GM12878 (cell line): ENCODE measurements around the gene FAM156A. TPM values are rescaled to one million over a fixed set of nuclear protein-coding genes. Genes with fewer than 3 reads are reported as not detected.

ENCODE experiments used
- ATAC-seq: fragments of 200-7000 bp; cut with Tn5 transposase; 3 replicates; pipeline ENCODE4 v1.9.1; 2020; ENCODE audit warnings: mild to moderate bottlenecking, moderate library complexity
- BruUV-seq: library from RNA; stranded (reverse); fragments of 400-500 nt; replicated peaks from 2 replicates; lab custom pipeline; 2021; lab: Mats Ljungman, UMichigan
- CTCF ChIA-PET: fragments of 300-600 bp; sonication (Branson Sonifier 250); formaldehyde crosslinking; extraction: SDS; loops from one replicate; lab custom pipeline; 2021; ENCODE audit warnings: inconsistent platforms; lab: Yijun Ruan, JAX
- POLR2A ChIA-PET: fragments of 350-600 bp; formaldehyde crosslinking; extraction: SDS; loops from one replicate; lab custom pipeline; 2021; ENCODE audit warnings: inconsistent platforms; lab: Charles Lee
- RAD21 ChIA-PET: fragments of 300-600 bp; sonication (Branson Sonifier 250); formaldehyde crosslinking; loops from one replicate; lab custom pipeline; 2023; ENCODE audit warnings: antibody characterized with exemption; ENCODE audit not compliant: unreplicated experiment; lab: Charles Lee
- SMC1A ChIA-PET: fragments of 300-600 bp; sonication (Branson Sonifier 250); formaldehyde crosslinking; loops from one replicate; lab custom pipeline; 2023; ENCODE audit not compliant: unreplicated experiment, uncharacterized antibody; lab: Charles Lee
- DNase-seq: peaks from one replicate; pipeline ENCODE4 v3.0.0-alpha.2; 2011; ENCODE audit warnings: low read depth, low spot score
- FAIRE-seq: peaks from 3 replicates; lab custom pipeline; 2011; peaks lifted over from hg19 to GRCh38; lab: Jason Lieb, UNC
- H2AFZ ChIP-seq: 2 replicates; pipeline ENCODE4 v1.6.0; 2011; ENCODE audit warnings: low read depth, low read length, control low read depth; ENCODE audit not compliant: control insufficient read depth
- H3K27ac ChIP-seq: 2 replicates; pipeline ENCODE4 v1.5.1; 2011; ENCODE audit warnings: control low read depth; ENCODE audit not compliant: control insufficient read depth, insufficient read depth
- H3K27me3 ChIP-seq, 2 experiments: replicated peaks in 1 of 2; 2 replicates each; pipeline versions ENCODE4 v1.6.0 to v1.6.1; 2011; ENCODE audit warnings: low read length in 1 of 2; ENCODE audit not compliant: control insufficient read depth in 2 of 2, insufficient read depth in 2 of 2
- H3K36me3 ChIP-seq, 2 experiments: 2 replicates each; pipeline ENCODE4 v1.5.1; 2011; ENCODE audit warnings: low read length in 1 of 2; ENCODE audit not compliant: control insufficient read depth in 2 of 2, insufficient read depth in 2 of 2
- H3K4me1 ChIP-seq: 2 replicates; pipeline ENCODE4 v1.6.1; 2011; ENCODE audit warnings: mild to moderate bottlenecking, low read length, moderate library complexity, mixed read lengths; ENCODE audit not compliant: control insufficient read depth, insufficient read depth
- H3K4me2 ChIP-seq: 2 replicates; pipeline ENCODE4 v1.6.0; 2011; ENCODE audit warnings: control low read depth; ENCODE audit not compliant: control insufficient read depth, insufficient read depth
- H3K4me3 ChIP-seq: fragments of 200-600 bp; sonication (generic); 2 replicates; pipeline ENCODE4 v1.5.1; 2016
- H3K79me2 ChIP-seq: 2 replicates; pipeline ENCODE4 v1.6.0; 2011; ENCODE audit warnings: low read length; ENCODE audit not compliant: control insufficient read depth, insufficient read depth
- H3K9ac ChIP-seq: 2 replicates; pipeline ENCODE4 v1.8.0; 2011; ENCODE audit warnings: low read length, control low read depth, mixed read lengths; ENCODE audit not compliant: control insufficient read depth, insufficient read depth
- H3K9me3 ChIP-seq: replicated peaks from 3 replicates; pipeline ENCODE4 v1.5.1; 2011; ENCODE audit warnings: mild to moderate bottlenecking, low read length; ENCODE audit not compliant: control insufficient read depth, insufficient read depth
- H4K20me1 ChIP-seq: 2 replicates; pipeline ENCODE4 v1.6.0; 2011; ENCODE audit not compliant: control insufficient read depth, insufficient read depth
- BCL11A ChIP-seq: IDR thresholded peaks from 2 replicates; pipeline ENCODE4 v1.6.1; 2011; ENCODE audit warnings: low read depth, low read length
- CBX3 ChIP-seq: fragments of 200-600 bp; sonication (generic); IDR thresholded peaks from 2 replicates; pipeline ENCODE4 v1.6.1; 2016; ENCODE audit warnings: low read depth, borderline replicate concordance
- CREM ChIP-seq: IDR thresholded peaks from 2 replicates; pipeline ENCODE4 v1.6.1; 2014; ENCODE audit warnings: antibody characterized with exemption, low read depth
- ESRRA ChIP-seq: IDR thresholded peaks from 2 replicates; pipeline ENCODE4 v1.6.1; 2012; ENCODE audit warnings: mild to moderate bottlenecking, low read length, improper control_type of control experiment
- GATAD2B ChIP-seq: fragments of 450-650 bp; conservative IDR thresholded peaks from 2 replicates; pipeline ENCODE4 v1.6.1; 2017; ENCODE audit warnings: low read depth, mild to moderate bottlenecking, moderate library complexity
- IRF3 ChIP-seq: fragments of 450-650 bp; IDR thresholded peaks from 2 replicates; pipeline ENCODE4 v1.6.1; 2014; ENCODE audit warnings: mild to moderate bottlenecking
- JUNB ChIP-seq: IDR thresholded peaks from 2 replicates; pipeline ENCODE4 v1.6.1; 2016; ENCODE audit warnings: antibody characterized with exemption, mild to moderate bottlenecking
- MEF2B ChIP-seq: fragments of 450-650 bp; IDR thresholded peaks from 2 replicates; pipeline ENCODE4 v1.6.1; 2018; ENCODE audit warnings: mild to moderate bottlenecking, moderate library complexity; ENCODE audit not compliant: partially characterized antibody, poor library complexity, severe bottlenecking
- NKRF ChIP-seq: fragments of 450-650 bp; conservative IDR thresholded peaks from 2 replicates; pipeline ENCODE4 v1.6.1; 2017; ENCODE audit warnings: mild to moderate bottlenecking, moderate library complexity
- NR2F1 ChIP-seq: fragments of 450-650 bp; conservative IDR thresholded peaks from 2 replicates; pipeline ENCODE4 v1.6.1; 2017; ENCODE audit warnings: mild to moderate bottlenecking
- POLR2AphosphoS5 ChIP-seq: IDR thresholded peaks from 2 replicates; pipeline ENCODE4 v1.6.1; 2011; ENCODE audit warnings: mild to moderate bottlenecking, low read length, inconsistent platforms
- SMC3 ChIP-seq: IDR thresholded peaks from 2 replicates; pipeline ENCODE4 v1.6.1; 2011; ENCODE audit warnings: low read length, improper control_type of control experiment, borderline replicate concordance
- ZBED1 ChIP-seq: IDR thresholded peaks from 2 replicates; pipeline ENCODE4 v1.6.1; 2016; ENCODE audit warnings: borderline replicate concordance
- ZNF217 ChIP-seq: fragments of 450-650 bp; IDR thresholded peaks from 2 replicates; pipeline ENCODE4 v1.6.1; 2017; ENCODE audit warnings: antibody characterized with exemption, mild to moderate bottlenecking
- ZNF24 ChIP-seq: fragments of 450-650 bp; IDR thresholded peaks from 2 replicates; pipeline ENCODE4 v1.6.1; 2017; ENCODE audit warnings: antibody characterized with exemption, mild to moderate bottlenecking
- ZNF384 ChIP-seq: IDR thresholded peaks from 2 replicates; pipeline ENCODE4 v1.6.1; 2012; ENCODE audit warnings: low read depth, mild to moderate bottlenecking, low read length, improper control_type of control experiment, borderline replicate concordance
- ZSCAN29 ChIP-seq: fragments of 450-650 bp; IDR thresholded peaks from 2 replicates; pipeline ENCODE4 v1.6.1; 2017; ENCODE audit warnings: mild to moderate bottlenecking, moderate library complexity
- WGBS: methylation state at CpG from one replicate; pipeline ENCODE4 v1.1.6; 2016; ENCODE audit warnings: low lambda C conversion rate; ENCODE audit not compliant: insufficient replicate concordance, insufficient coverage; ENCODE audit errors: missing lambda C conversion rate; 5-methylcytosine and 5-hydroxymethylcytosine counted together
- in situ Hi-C: fragments of 300-500 bp; cut with MboI; formaldehyde crosslinking; loops from 9 replicates; pipeline ENCODE4 v1.14.3; 2018; ENCODE audit warnings: mixed read lengths
- intact Hi-C: fragments of 100-400 bp; cut with micrococcal nuclease; formaldehyde crosslinking; loops from one replicate; pipeline ENCODE4 v1.14.2; 2022; ENCODE audit not compliant: unreplicated experiment
- polyA plus RNA-seq, 11 experiments: library from polyadenylated mRNA; depleted of rRNA in 4 of 11; unstranded in 6 of 11; stranded (reverse) in 5 of 11; fragments of >200 nt; fragmentation: Nextera tagmentation in 4 of 11; fragmentation: Illumina TruSeq in 1 of 11; extraction: Ambion mirVana in 4 of 11; extraction: Trizol in 1 of 11; gene quantifications; 1 replicate in 1 of 11; 2 replicates in 10 of 11; pipeline versions ENCODE4 v1.2.1 to v1.2.3, GENCODE V29; 2011 to 2016; ENCODE audit warnings: inconsistent platforms in 2 of 11, missing spikeins in 2 of 11, low read depth in 1 of 11
- total RNA-seq, 4 experiments: library from RNA; depleted of rRNA in 3 of 4; stranded (reverse); fragments of >200 nt in 3 of 4; fragmentation: Illumina TruSeq in 1 of 4; extraction: Trizol in 1 of 4; gene quantifications; 2 replicates each; pipeline versions ENCODE4 v1.2.1 to v1.2.3, GENCODE V29; 2013 to 2021

FAM156A gene
- total and polyA plus RNA-seq, 10 of the 15 experiments (the other 5 are each of a cell fraction or from before 2014, with no cell fraction given) = 2.9 to 25.2 (median 16.3) TPM

- no peaks in the 10 kb centered on the region for H3K9me3 ChIP-seq
- no peaks in the 10 kb centered on the region for H3K4me1 ChIP-seq
- CTCF ChIA-PET = interaction anchor here (1.4 to 2.8 kb wide), 4 partner anchors 9 to 418 kb away, joined by 4 to 17 read pairs (median 12); no protein-coding TSS in a partner anchor
- TF ChIP-seq SMC3 (no peak), POLR2AphosphoS5 (no peak), ZSCAN29 (no peak), ESRRA (no peak), CBX3 (no peak), CREM (no peak), ZBED1 (no peak), GATAD2B (no peak), BCL11A (no peak), ZNF24 (no peak), ZNF384 (no peak), MEF2B (no peak), ZNF217 (no peak), JUNB (no peak), NKRF (no peak), NR2F1 (no peak), IRF3 (no peak)
- no peaks in the 10 kb centered on the region for H4K20me1 ChIP-seq
- no peak overlapping the region for H3K9ac ChIP-seq
- H2AFZ ChIP-seq = no peak overlapping the region
- DNase-seq (no peak), FAIRE-seq (no peak), ATAC-seq (no peak)
- H3K27me3 ChIP-seq = no peaks in the 10 kb centered on the region
- RAD21 ChIA-PET = no interaction called here
- peaks cover 8% of the 10 kb centered on the region for H3K79me2 ChIP-seq
- no peak overlapping the region for H3K4me3 ChIP-seq
- no TSS peak for BruUV-seq
- no peaks in the 10 kb centered on the region for H3K36me3 ChIP-seq
- H3K27ac ChIP-seq = no peak overlapping the region
- POLR2A ChIA-PET = no interaction called here
- in situ Hi-C loops = loop anchor here (25.0 kb wide), 2 partner anchors 404 to 654 kb away; no protein-coding TSS in a partner anchor
- H3K4me2 ChIP-seq = no peak overlapping the region
- intact Hi-C loops = no loop called here
- 16% methylated on average over 5 of the region's 5 CpGs for WGBS
- SMC1A ChIA-PET = interaction anchor here (1.5 to 2.6 kb wide), 2 partner anchors 414 to 417 kb away, joined by 4 to 8 read pairs; no protein-coding TSS in a partner anchor
Measured at GRCh38 chrX:52990848-52991247, 32.5 kb upstream of the FAM156A start.
